ENCODE data around the gene CXCL5.

GRCh38 chr4:74006009-74006476 lies 7.6 kb upstream of the CXCL5 start:
- TF ChIP-seq RXRA (IDR thresholded peaks at IDR 0.05) (no peak), CTCF (IDR thresholded peaks at IDR 0.05; ENCODE audit: low read depth, low read length, missing input control) (no peak), TAF1 (conservative IDR thresholded peaks at IDR 0.05) (no peak), GABPA (IDR thresholded peaks at IDR 0.05 in 1 of 2, conservative IDR thresholded peaks at IDR 0.05 in 1 of 2) (no peak), YY1 (IDR thresholded peaks at IDR 0.05) (no peak), EGR1 (IDR thresholded peaks at IDR 0.05; ENCODE audit: low read depth in 2 of 2) (no peak), MAX (IDR thresholded peaks at IDR 0.05) (no peak), JUND (IDR thresholded peaks at IDR 0.05) (no peak), NR2F2 (IDR thresholded peaks at IDR 0.05) (no peak), SP1 (IDR thresholded peaks at IDR 0.05) (no peak), RAD21 (IDR thresholded peaks at IDR 0.05) (no peak), HNF4A (conservative IDR thresholded peaks at IDR 0.05) (no peak)
- TF ChIP-seq, protein P1, sequence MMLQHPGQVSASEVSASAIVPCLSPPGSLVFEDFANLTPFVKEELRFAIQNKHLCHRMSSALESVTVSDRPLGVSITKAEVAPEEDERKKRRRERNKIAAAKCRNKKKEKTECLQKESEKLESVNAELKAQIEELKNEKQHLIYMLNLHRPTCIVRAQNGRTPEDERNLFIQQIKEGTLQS (IDR thresholded peaks at IDR 0.05), result no peak
- TF ChIP-seq, protein P2, sequence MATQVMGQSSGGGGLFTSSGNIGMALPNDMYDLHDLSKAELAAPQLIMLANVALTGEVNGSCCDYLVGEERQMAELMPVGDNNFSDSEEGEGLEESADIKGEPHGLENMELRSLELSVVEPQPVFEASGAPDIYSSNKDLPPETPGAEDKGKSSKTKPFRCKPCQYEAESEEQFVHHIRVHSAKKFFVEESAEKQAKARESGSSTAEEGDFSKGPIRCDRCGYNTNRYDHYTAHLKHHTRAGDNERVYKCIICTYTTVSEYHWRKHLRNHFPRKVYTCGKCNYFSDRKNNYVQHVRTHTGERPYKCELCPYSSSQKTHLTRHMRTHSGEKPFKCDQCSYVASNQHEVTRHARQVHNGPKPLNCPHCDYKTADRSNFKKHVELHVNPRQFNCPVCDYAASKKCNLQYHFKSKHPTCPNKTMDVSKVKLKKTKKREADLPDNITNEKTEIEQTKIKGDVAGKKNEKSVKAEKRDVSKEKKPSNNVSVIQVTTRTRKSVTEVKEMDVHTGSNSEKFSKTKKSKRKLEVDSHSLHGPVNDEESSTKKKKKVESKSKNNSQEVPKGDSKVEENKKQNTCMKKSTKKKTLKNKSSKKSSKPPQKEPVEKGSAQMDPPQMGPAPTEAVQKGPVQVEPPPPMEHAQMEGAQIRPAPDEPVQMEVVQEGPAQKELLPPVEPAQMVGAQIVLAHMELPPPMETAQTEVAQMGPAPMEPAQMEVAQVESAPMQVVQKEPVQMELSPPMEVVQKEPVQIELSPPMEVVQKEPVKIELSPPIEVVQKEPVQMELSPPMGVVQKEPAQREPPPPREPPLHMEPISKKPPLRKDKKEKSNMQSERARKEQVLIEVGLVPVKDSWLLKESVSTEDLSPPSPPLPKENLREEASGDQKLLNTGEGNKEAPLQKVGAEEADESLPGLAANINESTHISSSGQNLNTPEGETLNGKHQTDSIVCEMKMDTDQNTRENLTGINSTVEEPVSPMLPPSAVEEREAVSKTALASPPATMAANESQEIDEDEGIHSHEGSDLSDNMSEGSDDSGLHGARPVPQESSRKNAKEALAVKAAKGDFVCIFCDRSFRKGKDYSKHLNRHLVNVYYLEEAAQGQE (IDR thresholded peaks at IDR 0.05), result no peak
